Nephron progenitor cell (in vitro differentiated cells): ENCODE measurements around the gene NCAPG.

ENCODE experiments used
- DNase-seq: peaks from one replicate; pipeline ENCODE4 v3.0.0; 2021
- H3K27ac Mint-ChIP-seq: 2 replicates; pipeline ENCODE4 v1.8.0; 2021; ENCODE audit warnings: mild to moderate bottlenecking, moderate library complexity, mixed read lengths
- H3K27me3 Mint-ChIP-seq: 2 replicates; pipeline ENCODE4 v1.8.0; 2021; ENCODE audit warnings: mild to moderate bottlenecking, low read depth, mixed read lengths; ENCODE audit not compliant: poor library complexity
- H3K36me3 Mint-ChIP-seq: 2 replicates; pipeline ENCODE4 v1.8.0; 2021; ENCODE audit warnings: low read depth, mixed read lengths
- H3K4me1 Mint-ChIP-seq: 2 replicates; pipeline ENCODE4 v1.8.0; 2021; ENCODE audit warnings: mixed read lengths
- H3K4me3 Mint-ChIP-seq: 2 replicates; pipeline ENCODE4 v1.8.0; 2021; ENCODE audit warnings: mild to moderate bottlenecking, moderate library complexity, mixed read lengths
- H3K9me3 Mint-ChIP-seq: 2 replicates; pipeline ENCODE4 v1.8.0; 2021; ENCODE audit warnings: mild to moderate bottlenecking, moderate library complexity, mixed read lengths
- TF ChIP-seq, protein P1 (sequence below): fragments of 200-600 bp; sonication (generic); IDR thresholded peaks from 2 replicates; pipeline ENCODE4 v1.5.0; 2021; ENCODE audit warnings: antibody characterized with exemption

Gene NCAPG

DNA sequence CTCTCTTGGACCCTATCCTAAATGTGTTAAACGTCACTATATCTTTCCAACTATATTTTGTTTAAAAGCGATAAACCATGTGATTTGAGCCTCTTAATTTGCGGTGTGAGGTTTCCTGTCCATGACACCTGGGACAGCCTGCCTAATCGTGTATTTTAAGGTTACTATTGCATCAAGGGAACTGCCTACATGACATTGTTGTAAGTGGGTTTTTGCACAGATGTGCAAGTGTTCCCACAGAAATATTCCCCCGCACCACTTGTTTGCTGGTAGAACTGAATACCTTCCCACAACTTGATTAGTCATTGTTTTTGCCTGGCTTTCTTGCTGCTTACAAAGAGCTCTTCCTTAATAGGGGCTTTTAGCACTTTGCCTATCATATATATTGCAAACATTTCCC is 24.2 kb upstream of the NCAPG start:
- Mint-ChIP-seq H3K27me3 (peaks cover 38% of the 10 kb centered on the region), H3K27ac (no peak overlapping the region), H3K36me3 (peaks cover 13% of the 10 kb centered on the region), H3K4me1 (peaks cover 8% of the 10 kb centered on the region), H3K4me3 (no peak overlapping the region), H3K9me3 (peaks cover 7% of the 10 kb centered on the region)
- TF ChIP-seq, protein P1, sequence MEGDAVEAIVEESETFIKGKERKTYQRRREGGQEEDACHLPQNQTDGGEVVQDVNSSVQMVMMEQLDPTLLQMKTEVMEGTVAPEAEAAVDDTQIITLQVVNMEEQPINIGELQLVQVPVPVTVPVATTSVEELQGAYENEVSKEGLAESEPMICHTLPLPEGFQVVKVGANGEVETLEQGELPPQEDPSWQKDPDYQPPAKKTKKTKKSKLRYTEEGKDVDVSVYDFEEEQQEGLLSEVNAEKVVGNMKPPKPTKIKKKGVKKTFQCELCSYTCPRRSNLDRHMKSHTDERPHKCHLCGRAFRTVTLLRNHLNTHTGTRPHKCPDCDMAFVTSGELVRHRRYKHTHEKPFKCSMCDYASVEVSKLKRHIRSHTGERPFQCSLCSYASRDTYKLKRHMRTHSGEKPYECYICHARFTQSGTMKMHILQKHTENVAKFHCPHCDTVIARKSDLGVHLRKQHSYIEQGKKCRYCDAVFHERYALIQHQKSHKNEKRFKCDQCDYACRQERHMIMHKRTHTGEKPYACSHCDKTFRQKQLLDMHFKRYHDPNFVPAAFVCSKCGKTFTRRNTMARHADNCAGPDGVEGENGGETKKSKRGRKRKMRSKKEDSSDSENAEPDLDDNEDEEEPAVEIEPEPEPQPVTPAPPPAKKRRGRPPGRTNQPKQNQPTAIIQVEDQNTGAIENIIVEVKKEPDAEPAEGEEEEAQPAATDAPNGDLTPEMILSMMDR = no peak
- DNase-seq = no peak

DNA sequence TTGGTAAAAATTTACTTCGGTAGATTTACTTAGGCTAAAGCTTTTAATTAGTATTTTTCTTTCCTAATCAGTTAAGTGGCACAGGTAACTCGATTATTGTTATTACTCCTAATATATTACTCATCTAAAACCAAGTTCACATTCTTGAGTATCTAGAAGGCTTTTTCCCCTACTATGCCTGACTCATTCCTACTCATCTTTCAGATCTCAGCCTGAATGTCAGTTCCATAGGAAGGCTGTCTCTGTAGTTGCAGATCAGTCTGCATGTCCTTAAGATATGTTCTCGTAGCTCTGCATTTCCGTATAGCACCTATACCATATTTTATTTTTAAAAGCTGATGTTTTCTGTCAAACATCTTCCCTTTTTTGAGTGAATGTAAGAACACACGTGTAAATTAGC is 23.5 kb upstream of the NCAPG start:
- no peak for DNase-seq
- Mint-ChIP-seq H3K27ac (no peak overlapping the region), H3K27me3 (peaks cover 30% of the 10 kb centered on the region), H3K4me3 (no peak overlapping the region), H3K4me1 (peaks cover under 1% of the 10 kb centered on the region), H3K36me3 (peaks cover 20% of the 10 kb centered on the region), H3K9me3 (peaks cover 9% of the 10 kb centered on the region)
- TF ChIP-seq, protein P1 = no peak

DNA sequence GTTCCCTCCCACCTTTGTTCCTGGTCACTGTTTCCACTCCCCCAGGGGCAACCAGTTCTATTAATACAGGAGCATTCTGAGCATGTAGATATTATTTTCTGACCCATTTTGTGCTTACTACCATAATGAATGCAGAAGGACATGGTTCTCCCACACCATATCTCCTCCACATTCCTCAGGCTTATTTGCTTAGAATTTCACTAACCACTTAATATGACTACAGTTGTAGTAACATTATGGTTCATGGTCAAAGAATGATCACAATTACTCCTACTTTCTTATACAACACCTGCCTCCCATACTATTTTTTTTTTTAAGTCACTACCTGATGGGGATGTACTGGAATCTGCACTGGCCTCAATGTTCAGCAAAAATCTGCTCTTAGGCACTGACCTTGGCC is 21.8 kb upstream of the NCAPG start:
- H3K4me3 Mint-ChIP-seq = no peak overlapping the region
- H3K4me1 Mint-ChIP-seq = no peaks in the 10 kb centered on the region
- peaks cover 14% of the 10 kb centered on the region for H3K27me3 Mint-ChIP-seq
- H3K27ac Mint-ChIP-seq = no peak overlapping the region
- no peak for DNase-seq
- TF ChIP-seq, protein P1 = no peak
- peaks cover 35% of the 10 kb centered on the region for H3K36me3 Mint-ChIP-seq
- peaks cover 9% of the 10 kb centered on the region for H3K9me3 Mint-ChIP-seq

DNA sequence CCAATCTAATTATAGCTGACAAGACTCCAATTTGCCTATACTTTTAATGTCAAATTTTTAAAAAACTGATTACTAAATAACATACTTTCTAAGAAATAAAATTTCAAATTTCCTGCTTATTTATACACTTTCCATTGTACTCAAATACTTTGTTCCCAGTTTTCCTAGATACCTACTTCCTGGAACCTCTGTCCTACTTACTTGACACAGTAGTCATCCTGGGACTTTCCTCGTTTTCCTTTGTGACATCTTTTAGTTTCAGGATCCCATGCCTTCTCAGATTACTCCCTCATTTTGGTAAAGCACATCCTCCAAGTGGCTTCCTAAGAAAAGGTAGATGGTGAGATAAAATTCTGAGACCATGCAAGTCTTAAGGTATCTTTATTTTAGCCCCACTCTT is 16.0 kb upstream of the NCAPG start:
- peaks cover 70% of the 10 kb centered on the region for H3K36me3 Mint-ChIP-seq
- no peaks in the 10 kb centered on the region for H3K4me1 Mint-ChIP-seq
- no peak overlapping the region for H3K27ac Mint-ChIP-seq
- H3K27me3 Mint-ChIP-seq = no peaks in the 10 kb centered on the region
- peaks cover 9% of the 10 kb centered on the region for H3K9me3 Mint-ChIP-seq
- H3K4me3 Mint-ChIP-seq = no peak overlapping the region
- TF ChIP-seq, protein P1 = no peak
- DNase-seq = no peak

DNA sequence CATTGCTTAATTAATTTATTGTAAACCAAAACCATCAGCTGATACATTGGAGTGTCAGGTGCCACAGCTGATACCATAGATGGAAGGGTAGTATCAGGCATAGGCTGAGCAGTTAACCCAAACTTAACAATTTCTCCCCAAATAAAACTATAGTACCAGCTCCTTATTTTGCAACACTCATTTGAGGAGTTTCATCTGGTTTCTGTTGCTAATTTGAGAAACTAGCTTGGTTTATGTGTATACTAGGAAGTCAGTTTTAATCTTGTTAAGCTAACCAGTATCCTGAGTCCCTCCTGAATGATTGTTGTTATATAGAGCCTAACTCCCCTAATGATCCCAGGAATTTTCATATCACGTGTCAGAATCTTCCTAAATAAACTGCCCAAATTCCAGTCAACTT is 13.0 kb upstream of the NCAPG start:
- Mint-ChIP-seq H3K4me1 (no peaks in the 10 kb centered on the region), H3K36me3 (peaks cover 70% of the 10 kb centered on the region), H3K27me3 (no peaks in the 10 kb centered on the region), H3K27ac (no peak overlapping the region), H3K9me3 (no peaks in the 10 kb centered on the region), H3K4me3 (no peak overlapping the region)
- TF ChIP-seq, protein P1 = no peak
- no peak for DNase-seq

DNA sequence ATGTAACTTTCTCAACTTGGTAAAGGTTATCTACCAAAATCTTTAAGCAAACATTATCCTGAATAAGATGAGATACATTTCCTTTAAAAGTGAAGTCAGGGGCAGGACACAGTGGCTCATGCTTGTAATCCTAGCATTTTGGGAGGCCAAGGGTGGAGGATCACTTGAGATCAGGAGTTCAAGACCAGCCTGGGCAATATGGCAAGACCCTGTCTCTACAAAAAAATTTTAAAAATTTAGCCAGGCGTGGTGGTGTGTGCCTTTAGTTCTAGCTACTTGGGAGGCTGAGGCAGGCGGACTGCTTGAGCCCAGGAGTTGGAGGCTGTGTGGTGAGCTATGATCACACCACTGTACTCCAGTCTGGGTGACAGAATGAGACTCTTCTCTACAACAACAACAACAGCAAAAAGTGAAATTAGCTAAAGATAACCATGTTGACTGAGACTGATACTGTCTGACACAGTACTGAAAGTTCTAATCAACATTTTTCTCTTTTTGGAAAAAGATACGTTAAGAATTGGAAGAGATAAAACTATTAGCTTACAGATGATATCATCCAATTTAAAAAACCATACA is 5.1 kb upstream of the NCAPG start:
- no peaks in the 10 kb centered on the region for H3K9me3 Mint-ChIP-seq
- peaks cover 3% of the 10 kb centered on the region for H3K27me3 Mint-ChIP-seq
- no peak overlapping the region for H3K27ac Mint-ChIP-seq
- no peak overlapping the region for H3K4me3 Mint-ChIP-seq
- H3K4me1 Mint-ChIP-seq = peaks cover 36% of the 10 kb centered on the region
- DNase-seq = no peak
- H3K36me3 Mint-ChIP-seq = peaks cover 73% of the 10 kb centered on the region
- TF ChIP-seq, protein P1 = no peak
